Measurements from ENCODE around the gene EEF1B2.

DNA sequence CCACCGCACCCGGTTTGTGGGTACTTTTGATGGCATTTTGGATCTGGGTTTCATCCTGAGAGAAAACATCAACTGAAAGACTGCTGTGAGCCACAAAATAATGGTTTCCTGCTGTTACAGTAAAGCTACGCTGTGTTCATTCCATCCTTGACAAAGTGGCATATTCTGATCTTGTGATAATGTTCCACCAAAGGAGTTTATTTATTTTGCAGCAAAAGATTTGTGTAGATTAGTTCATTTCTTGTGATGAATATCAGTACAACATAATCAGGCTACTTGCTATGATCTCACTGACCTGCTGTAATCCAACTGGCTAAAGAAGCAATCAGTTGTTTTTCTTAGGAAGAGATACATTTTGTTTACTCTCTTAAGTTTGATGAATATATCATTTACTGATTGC, 45.0 kb downstream of the EEF1B2 start:
- no peak for TF ChIP-seq CSRNP3 (CRISPR knock-in tag; IDR thresholded peaks at IDR 0.05)
- no peak for TF ChIP-seq ESRRG (CRISPR knock-in tag; IDR thresholded peaks at IDR 0.05)
